BJ (cell line): ENCODE data around the gene ARL15. TPM values are rescaled to one million over a fixed set of nuclear protein-coding genes. Genes with fewer than 3 reads are reported as not detected.

ENCODE experiments used
- CTCF ChIA-PET: fragments of 350-600 bp; formaldehyde crosslinking; extraction: SDS; loops from one replicate; lab custom pipeline; 2021; ENCODE audit warnings: antibody characterized with exemption, inconsistent platforms; lab: Yijun Ruan, JAX
- POLR2A ChIA-PET: fragments of 300-600 bp; sonication (Branson Sonifier 250); formaldehyde crosslinking; extraction: SDS; loops from one replicate; lab custom pipeline; 2021; ENCODE audit warnings: antibody characterized with exemption; lab: Charles Lee
- DNase-seq: peaks from one replicate; pipeline ENCODE4 v3.0.0-alpha.2; 2011; ENCODE audit warnings: low read depth
- H3K27me3 ChIP-seq: 2 replicates; pipeline ENCODE4 v1.6.0; 2011; ENCODE audit warnings: low read length; ENCODE audit not compliant: control insufficient read depth, insufficient read depth
- H3K36me3 ChIP-seq: 2 replicates; pipeline ENCODE4 v1.5.1; 2011; ENCODE audit warnings: low read length; ENCODE audit not compliant: control insufficient read depth, insufficient read depth
- H3K4me3 ChIP-seq: 2 replicates; pipeline ENCODE4 v1.5.1; 2011; ENCODE audit warnings: low read depth, mild to moderate bottlenecking, control low read depth, low read length
- CTCF ChIP-seq: IDR thresholded peaks from 2 replicates; pipeline ENCODE4 v1.5.1; 2011; ENCODE audit warnings: low read depth, mild to moderate bottlenecking, control low read depth, inconsistent platforms, low read length, moderate library complexity; ENCODE audit not compliant: insufficient read depth
- polyA plus RNA-seq: library from polyadenylated mRNA; depleted of rRNA; stranded (reverse); fragments of >200 nt; gene quantifications from 2 replicates; pipeline ENCODE4 v1.2.3, GENCODE V29; 2011

The ARL15 gene
- polyA plus RNA-seq, 1 experiment = 11.9 TPM

- no peaks in the 10 kb centered on the region for H3K27me3 ChIP-seq
- no peaks in the 10 kb centered on the region for H3K36me3 ChIP-seq
- CTCF ChIA-PET = interaction anchor here (1.4 kb wide), 1 partner anchor 11 kb away, joined by 4 read pairs; no protein-coding TSS in a partner anchor
- POLR2A ChIA-PET = no interaction called here
- no peak for TF ChIP-seq CTCF
- no peak overlapping the region for H3K4me3 ChIP-seq
- DNase-seq = no peak
Observed at GRCh38 chr5:54117957-54118356, 192.4 kb downstream of the ARL15 start.

- ChIA-PET CTCF (no interaction called here), POLR2A (interaction anchor here (0.6 to 0.7 kb wide), 2 partner anchors 29 to 472 kb away, joined by 3 read pairs; no protein-coding TSS in a partner anchor)
- DNase-seq = no peak
- Histone ChIP-seq H3K4me3 (no peak overlapping the region), H3K36me3 (no peaks in the 10 kb centered on the region), H3K27me3 (no peaks in the 10 kb centered on the region)
- TF ChIP-seq CTCF = no peak
Observed at GRCh38 chr5:54115735-54116403, 194.5 kb downstream of the ARL15 start.

GRCh38 chr5:54113060-54113459, 197.3 kb downstream of the ARL15 start:
- Histone ChIP-seq H3K4me3 (no peak overlapping the region), H3K36me3 (no peaks in the 10 kb centered on the region), H3K27me3 (no peaks in the 10 kb centered on the region)
- DNase-seq = no peak
- no peak for TF ChIP-seq CTCF
- POLR2A ChIA-PET = no interaction called here
- CTCF ChIA-PET = interaction anchor here (0.6 kb wide), 1 partner anchor 15 kb away, joined by 3 read pairs; no protein-coding TSS in a partner anchor

GRCh38 chr5:54109626-54110330, 200.6 kb downstream of the ARL15 start:
- no peak for DNase-seq
- ChIA-PET CTCF (no interaction called here), POLR2A (no interaction called here)
- no peaks in the 10 kb centered on the region for H3K36me3 ChIP-seq
- TF ChIP-seq CTCF = no peak
- no peaks in the 10 kb centered on the region for H3K27me3 ChIP-seq
- no peak overlapping the region for H3K4me3 ChIP-seq

GRCh38 chr5:54108136-54108535, 202.2 kb downstream of the ARL15 start:
- DNase-seq = no peak
- Histone ChIP-seq H3K36me3 (no peaks in the 10 kb centered on the region), H3K4me3 (no peak overlapping the region), H3K27me3 (no peaks in the 10 kb centered on the region)
- ChIA-PET CTCF (no interaction called here), POLR2A (no interaction called here)
- no peak for TF ChIP-seq CTCF
